Liver (tissue), 9 donors: ENCODE measurements around the gene CEACAM18. TPM values are rescaled to one million over a fixed set of nuclear protein-coding genes. Genes with fewer than 3 reads are reported as not detected.

Source experiments
- DNase-seq: peaks from one replicate; pipeline ENCODE4 v3.0.0-alpha.2; 2017; ENCODE audit warnings: low spot score
- H3K27ac ChIP-seq, 2 donors: one replicate each; pipeline ENCODE4 v1.7.0; 2013; ENCODE audit warnings: inconsistent platforms in 2 of 2, low read length in 2 of 2, control low read depth in 1 of 2, low read depth in 1 of 2, mild to moderate bottlenecking in 1 of 2
- H3K27me3 ChIP-seq, 4 donors: one replicate each; pipeline versions ENCODE4 v1.6.1 to v1.7.0; 2013; ENCODE audit warnings: low read length in 3 of 4, inconsistent platforms in 1 of 4, mild to moderate bottlenecking in 1 of 4, moderate library complexity in 1 of 4; ENCODE audit not compliant: control insufficient read depth in 4 of 4, insufficient read depth in 4 of 4
- H3K36me3 ChIP-seq, 4 donors: one replicate each; pipeline versions ENCODE4 v1.6.1 to v1.7.0; 2013; ENCODE audit warnings: low read length in 3 of 4, mild to moderate bottlenecking in 3 of 4, low read depth in 1 of 4, moderate library complexity in 1 of 4; ENCODE audit not compliant: control insufficient read depth in 4 of 4, insufficient read depth in 3 of 4
- H3K4me1 ChIP-seq, 4 donors: one replicate each; pipeline versions ENCODE4 v1.6.1 to v1.7.0; 2013; ENCODE audit warnings: low read length in 3 of 4, mild to moderate bottlenecking in 3 of 4, moderate library complexity in 1 of 4; ENCODE audit not compliant: control insufficient read depth in 4 of 4, insufficient read depth in 4 of 4
- H3K4me3 ChIP-seq, 3 donors: one replicate each; pipeline versions ENCODE4 v1.6.1 to v1.7.0; 2013; ENCODE audit warnings: low read length in 3 of 3, control low read depth in 1 of 3, low read depth in 1 of 3, mild to moderate bottlenecking in 1 of 3
- H3K9ac ChIP-seq, 2 donors: one replicate each; pipeline ENCODE4 v1.7.0; 2013; ENCODE audit warnings: low read length in 2 of 2, mild to moderate bottlenecking in 2 of 2, moderate library complexity in 2 of 2, control low read depth in 1 of 2, low read depth in 1 of 2
- H3K9me3 ChIP-seq, 4 donors: one replicate each; pipeline versions ENCODE4 v1.6.1 to v1.7.0; 2013; ENCODE audit warnings: low read length in 3 of 4; ENCODE audit not compliant: control insufficient read depth in 4 of 4
- ATF3 ChIP-seq: IDR thresholded peaks from 2 replicates; pipeline ENCODE4 v1.6.1; 2016; ENCODE audit warnings: antibody characterized with exemption
- CTCF ChIP-seq: fragments of 150-350 bp; IDR thresholded peaks from 2 replicates; pipeline ENCODE4 v1.5.1; 2017; ENCODE audit warnings: improper control_type of control experiment, low read depth, low read length; ENCODE audit not compliant: missing input control
- EGR1 ChIP-seq, 2 donors: IDR thresholded peaks; 2 replicates each; pipeline ENCODE4 v1.6.1; 2016 to 2018; ENCODE audit warnings: antibody characterized with exemption in 2 of 2, low read depth in 2 of 2
- FOXA1 ChIP-seq: IDR thresholded peaks from 2 replicates; pipeline ENCODE4 v1.6.1; 2016; ENCODE audit warnings: antibody characterized with exemption
- FOXA2 ChIP-seq: IDR thresholded peaks from 2 replicates; pipeline ENCODE4 v1.6.1; 2016; ENCODE audit warnings: antibody characterized with exemption
- GABPA ChIP-seq, 2 donors: IDR thresholded peaks in 1 of 2; conservative IDR thresholded peaks in 1 of 2; 2 replicates each; pipeline ENCODE4 v1.6.1; 2016; ENCODE audit warnings: antibody characterized with exemption in 2 of 2, mild to moderate bottlenecking in 1 of 2, moderate library complexity in 1 of 2
- HNF4A ChIP-seq, 2 donors: conservative IDR thresholded peaks; 2 replicates each; pipeline ENCODE4 v1.6.1; 2016; ENCODE audit warnings: antibody characterized with exemption in 2 of 2, mild to moderate bottlenecking in 2 of 2
- HNF4G ChIP-seq: IDR thresholded peaks from 2 replicates; pipeline ENCODE4 v1.6.1; 2016; ENCODE audit warnings: antibody characterized with exemption
- JUND ChIP-seq, 2 donors: IDR thresholded peaks; 2 replicates each; pipeline ENCODE4 v1.6.1; 2016; ENCODE audit warnings: antibody characterized with exemption in 2 of 2
- MAX ChIP-seq: IDR thresholded peaks from 2 replicates; pipeline ENCODE4 v1.6.1; 2016; ENCODE audit warnings: antibody characterized with exemption
- NR2F2 ChIP-seq: IDR thresholded peaks from 2 replicates; pipeline ENCODE4 v1.6.1; 2016; ENCODE audit warnings: antibody characterized with exemption
- RAD21 ChIP-seq, 2 donors: IDR thresholded peaks; 2 replicates each; pipeline ENCODE4 v1.6.1; 2016; ENCODE audit warnings: antibody characterized with exemption in 2 of 2, mild to moderate bottlenecking in 2 of 2
- REST ChIP-seq: IDR thresholded peaks from 2 replicates; pipeline ENCODE4 v1.6.1; 2016; ENCODE audit warnings: antibody characterized with exemption, mild to moderate bottlenecking
- RXRA ChIP-seq, 2 donors: IDR thresholded peaks; 2 replicates each; pipeline ENCODE4 v1.6.1; 2017 to 2018; ENCODE audit warnings: antibody characterized with exemption in 2 of 2, mild to moderate bottlenecking in 1 of 2
- SP1 ChIP-seq: IDR thresholded peaks from 2 replicates; pipeline ENCODE4 v1.6.1; 2018; ENCODE audit warnings: antibody characterized with exemption, mild to moderate bottlenecking
- TAF1 ChIP-seq: conservative IDR thresholded peaks from 2 replicates; pipeline ENCODE4 v1.6.1; 2016; ENCODE audit warnings: antibody characterized with exemption, mild to moderate bottlenecking
- YY1 ChIP-seq: IDR thresholded peaks from 2 replicates; pipeline ENCODE4 v1.6.1; 2016; ENCODE audit warnings: antibody characterized with exemption, mild to moderate bottlenecking
- ZBTB33 ChIP-seq: IDR thresholded peaks from 2 replicates; pipeline ENCODE4 v1.6.1; 2016; ENCODE audit warnings: antibody characterized with exemption
- WGBS: extraction: QIAGEN DNeasy Blood & Tissue Kit; methylation state at CpG from one replicate; pipeline ENCODE4 v1.1.7; 2013; 5-methylcytosine and 5-hydroxymethylcytosine counted together
- polyA plus RNA-seq, 2 donors: library from polyadenylated mRNA; stranded (reverse) in 1 of 2; unstranded in 1 of 2; fragments of 200-250 nt in 1 of 2; fragments of >200 nt in 1 of 2; fragmentation: Nextera tagmentation in 1 of 2; extraction: Ambion mirVana in 1 of 2; gene quantifications; one replicate each; pipeline versions ENCODE4 v1.2.1 to v1.2.3, GENCODE V29; 2013 to 2015
- total RNA-seq, 2 donors: library from RNA; depleted of rRNA; stranded (reverse); fragments of >200 nt; gene quantifications; one replicate each; pipeline ENCODE4 v1.2.3, GENCODE V29; 2014
- donor health status: healthy.
- donor health status: healthy.
- donor health status: healthy.
- donor health status: healthy.
- donor health status: healthy.

CEACAM18 gene
- total and polyA plus RNA-seq, 4 donors = not detected

- TF ChIP-seq CTCF = no peak
- no peak for TF ChIP-seq GABPA (IDR thresholded peaks at IDR 0.05 in 1 of 2, conservative IDR thresholded peaks at IDR 0.05 in 1 of 2)
- no peak for TF ChIP-seq HNF4G
- TF ChIP-seq EGR1 (IDR thresholded peaks at IDR 0.05; ENCODE audit: low read depth in 2 of 2) = no peak
These were observed 995 bp upstream of the CEACAM18 start (continued) for GRCh38 chr19:51477344-51477743.

- Histone ChIP-seq H3K9me3 (no peaks in the 10 kb centered on the region), H3K9ac (no peak overlapping the region), H3K4me1 (no peaks in the 10 kb centered on the region), H3K27me3 (peaks cover 0 to 5% (median 1%) of the 10 kb centered on the region in 4 donors), H3K36me3 (no peaks in the 10 kb centered on the region), H3K27ac (no peak overlapping the region), H3K4me3 (no peak overlapping the region)
- DNase-seq = no peak
- TF ChIP-seq GABPA (IDR thresholded peaks at IDR 0.05 in 1 of 2, conservative IDR thresholded peaks at IDR 0.05 in 1 of 2) (no peak), CTCF (no peak), SP1 (no peak), FOXA1 (no peak), RAD21 (IDR thresholded peaks at IDR 0.05) (no peak), MAX (no peak), YY1 (no peak), HNF4A (conservative IDR thresholded peaks at IDR 0.05) (no peak), EGR1 (IDR thresholded peaks at IDR 0.05; ENCODE audit: low read depth in 2 of 2) (no peak), RXRA (IDR thresholded peaks at IDR 0.05) (no peak), HNF4G (no peak), ATF3 (no peak), TAF1 (no peak), NR2F2 (no peak), FOXA2 (no peak), JUND (IDR thresholded peaks at IDR 0.05) (no peak), ZBTB33 (no peak), REST (no peak)
- WGBS = 77% methylated on average over 12 of the region's 12 CpGs
These were observed 1.4 kb downstream of the CEACAM18 start for GRCh38 chr19:51479531-51480331.
